ENCODE data around the gene LPA. TPM values are rescaled to one million over a fixed set of nuclear protein-coding genes. Genes with fewer than 3 reads are reported as not detected.

The LPA gene
- total and polyA plus RNA-seq, 4 donors, result 0.03 to 1.1 TPM; not detected in 2

DNA sequence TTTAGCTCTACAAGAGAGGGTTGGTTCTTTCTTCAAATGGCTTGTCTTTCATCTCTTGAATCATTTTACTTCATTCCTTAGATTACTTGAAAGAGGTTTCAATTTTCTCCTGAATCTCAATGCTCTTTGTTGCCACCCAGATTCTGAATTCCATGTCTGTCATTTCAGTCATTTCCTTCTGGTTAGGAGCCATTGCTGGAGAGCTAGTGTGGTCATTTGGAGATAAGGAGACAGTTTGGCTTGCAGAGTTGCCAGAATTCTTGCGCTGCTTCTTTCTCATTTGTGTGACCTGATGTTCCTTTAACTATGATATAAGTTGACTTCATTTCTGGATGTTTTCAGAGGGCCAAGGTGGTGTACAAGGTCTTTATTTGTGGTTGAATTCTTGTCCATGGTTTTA lies 158.1 kb downstream of the LPA start:
- TF ChIP-seq, protein P1, sequence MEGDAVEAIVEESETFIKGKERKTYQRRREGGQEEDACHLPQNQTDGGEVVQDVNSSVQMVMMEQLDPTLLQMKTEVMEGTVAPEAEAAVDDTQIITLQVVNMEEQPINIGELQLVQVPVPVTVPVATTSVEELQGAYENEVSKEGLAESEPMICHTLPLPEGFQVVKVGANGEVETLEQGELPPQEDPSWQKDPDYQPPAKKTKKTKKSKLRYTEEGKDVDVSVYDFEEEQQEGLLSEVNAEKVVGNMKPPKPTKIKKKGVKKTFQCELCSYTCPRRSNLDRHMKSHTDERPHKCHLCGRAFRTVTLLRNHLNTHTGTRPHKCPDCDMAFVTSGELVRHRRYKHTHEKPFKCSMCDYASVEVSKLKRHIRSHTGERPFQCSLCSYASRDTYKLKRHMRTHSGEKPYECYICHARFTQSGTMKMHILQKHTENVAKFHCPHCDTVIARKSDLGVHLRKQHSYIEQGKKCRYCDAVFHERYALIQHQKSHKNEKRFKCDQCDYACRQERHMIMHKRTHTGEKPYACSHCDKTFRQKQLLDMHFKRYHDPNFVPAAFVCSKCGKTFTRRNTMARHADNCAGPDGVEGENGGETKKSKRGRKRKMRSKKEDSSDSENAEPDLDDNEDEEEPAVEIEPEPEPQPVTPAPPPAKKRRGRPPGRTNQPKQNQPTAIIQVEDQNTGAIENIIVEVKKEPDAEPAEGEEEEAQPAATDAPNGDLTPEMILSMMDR (IDR thresholded peaks at IDR 0.05; ENCODE audit: control extremely low read depth, extremely low read depth), result no peak
- no peak for DNase-seq
- H3K27me3 ChIP-seq (ENCODE audit: control insufficient read depth in 3 of 3, insufficient read depth in 3 of 3, low read length in 2 of 3), result no peaks in the 10 kb centered on the region
- no peak overlapping the region for H3K9ac ChIP-seq (ENCODE audit: insufficient read depth in 1 of 2, low read length in 2 of 2)
- WGBS, 2 donors, result 88 to 89% methylated on average over 1 of the region's 1 CpG
- H3K4me3 ChIP-seq, result no peak overlapping the region
- H3K4me1 ChIP-seq (ENCODE audit: control insufficient read depth in 5 of 5, insufficient read depth in 5 of 5, low read length in 5 of 5), result no peaks in the 10 kb centered on the region
- H3K36me3 ChIP-seq (ENCODE audit: control insufficient read depth in 4 of 4, insufficient read depth in 4 of 4, low read length in 4 of 4), result no peaks in the 10 kb centered on the region
- no peak for ATAC-seq (ENCODE audit: insufficient read depth, low FRiP score)
- H3K27ac ChIP-seq (ENCODE audit: low read depth in 1 of 2, low read length in 1 of 2), result no peak overlapping the region
- peaks cover 0 to 7% (median 4%) of the 10 kb centered on the region in 4 donors for H3K9me3 ChIP-seq (ENCODE audit: control insufficient read depth in 4 of 4, insufficient read depth in 3 of 4, low read length in 3 of 4)

DNA sequence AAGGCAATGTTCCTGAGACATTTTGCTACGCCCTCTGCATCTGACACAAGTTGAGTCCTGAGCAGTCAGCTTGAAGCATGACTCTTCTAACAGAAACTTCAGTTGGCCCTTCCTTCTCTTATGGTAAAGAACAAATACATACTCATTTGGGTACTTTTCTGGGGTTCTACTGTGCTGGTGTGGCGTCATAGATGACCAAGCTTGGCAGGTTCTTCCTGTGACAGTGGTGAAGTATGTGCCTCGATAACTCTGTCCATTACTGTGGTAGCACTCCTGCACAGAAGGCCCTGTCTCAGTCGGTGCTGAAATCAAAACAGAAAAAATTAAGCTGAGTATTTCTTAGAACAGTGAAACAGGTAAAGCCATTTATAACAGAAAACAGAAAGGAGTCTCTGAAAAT lies 163.4 kb downstream of the LPA start:
- WGBS, 2 donors, result 85 to 93% methylated on average over 4 of the region's 4 CpGs

DNA sequence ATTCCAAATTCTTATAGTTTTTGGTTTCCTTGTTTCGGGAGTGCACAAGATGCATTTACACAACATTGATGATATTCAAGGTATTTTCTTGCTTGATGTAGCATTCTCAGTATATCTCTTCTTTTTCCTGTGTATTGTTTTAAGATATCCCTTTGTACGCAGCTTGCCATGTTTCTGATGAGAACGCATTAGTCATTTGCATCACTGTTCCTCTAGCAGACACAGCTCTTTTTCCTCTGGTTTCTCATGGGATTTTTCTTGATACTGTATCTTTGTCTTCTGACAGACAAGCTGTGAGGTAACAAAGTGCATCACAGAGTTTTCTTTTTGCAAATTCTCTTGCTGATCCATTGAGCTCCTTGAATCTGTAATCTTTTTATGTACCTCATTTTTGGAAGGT lies 169.5 kb downstream of the LPA start:
- Histone ChIP-seq H3K27me3 (ENCODE audit: control insufficient read depth in 3 of 3, insufficient read depth in 3 of 3, low read length in 2 of 3) (no peaks in the 10 kb centered on the region), H3K9me3 (ENCODE audit: control insufficient read depth in 4 of 4, insufficient read depth in 3 of 4, low read length in 3 of 4) (no peaks in the 10 kb centered on the region), H3K9ac (ENCODE audit: insufficient read depth in 1 of 2, low read length in 2 of 2) (no peak overlapping the region), H3K4me1 (ENCODE audit: control insufficient read depth in 5 of 5, insufficient read depth in 5 of 5, low read length in 5 of 5) (no peaks in the 10 kb centered on the region), H3K36me3 (ENCODE audit: control insufficient read depth in 4 of 4, insufficient read depth in 4 of 4, low read length in 4 of 4) (no peaks in the 10 kb centered on the region), H3K27ac (ENCODE audit: low read depth in 1 of 2, low read length in 1 of 2) (no peak overlapping the region), H3K4me3 (no peak overlapping the region)
- TF ChIP-seq, protein P1 (IDR thresholded peaks at IDR 0.05; ENCODE audit: control extremely low read depth, extremely low read depth), result no peak
- ATAC-seq (ENCODE audit: insufficient read depth, low FRiP score) (no peak), DNase-seq (no peak)
- WGBS, 2 donors, result 83 to 91% methylated on average over 3 of the region's 3 CpGs

More for the DNA sequence above, 163.4 kb downstream of the LPA start:
- Histone ChIP-seq H3K27ac (ENCODE audit: low read depth in 1 of 2, low read length in 1 of 2) (no peak overlapping the region), H3K4me1 (ENCODE audit: control insufficient read depth in 5 of 5, insufficient read depth in 5 of 5, low read length in 5 of 5) (no peaks in the 10 kb centered on the region), H3K9ac (ENCODE audit: insufficient read depth in 1 of 2, low read length in 2 of 2) (no peak overlapping the region), H3K9me3 (ENCODE audit: control insufficient read depth in 4 of 4, insufficient read depth in 3 of 4, low read length in 3 of 4) (peaks cover 0 to 7% (median 4%) of the 10 kb centered on the region in 4 donors), H3K27me3 (ENCODE audit: control insufficient read depth in 3 of 3, insufficient read depth in 3 of 3, low read length in 2 of 3) (no peaks in the 10 kb centered on the region), H3K4me3 (no peak overlapping the region), H3K36me3 (ENCODE audit: control insufficient read depth in 4 of 4, insufficient read depth in 4 of 4, low read length in 4 of 4) (no peaks in the 10 kb centered on the region)
- TF ChIP-seq, protein P1 (IDR thresholded peaks at IDR 0.05; ENCODE audit: control extremely low read depth, extremely low read depth), result no peak
- DNase-seq (no peak), ATAC-seq (ENCODE audit: insufficient read depth, low FRiP score) (no peak)

DNA sequence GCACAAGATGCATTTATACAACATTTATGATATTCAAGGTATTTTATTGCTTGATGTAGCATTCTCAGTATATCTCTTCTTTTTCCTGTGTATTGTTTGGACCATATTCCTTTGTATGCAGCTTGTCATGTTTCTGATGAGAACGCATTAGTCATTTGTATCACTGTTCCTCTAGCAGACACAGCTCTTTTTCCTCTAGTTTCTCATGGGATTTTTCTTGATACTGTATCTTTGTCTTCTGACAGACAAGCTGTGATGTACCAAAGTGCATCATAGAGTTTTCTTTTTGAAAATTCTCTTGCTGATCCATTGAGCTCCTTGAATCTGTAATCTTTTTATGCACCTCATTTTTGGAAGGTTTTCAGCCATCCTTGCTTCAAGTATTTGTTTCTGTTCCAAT lies 175.0 kb downstream of the LPA start:
- no peak for DNase-seq
- TF ChIP-seq, protein P1 (IDR thresholded peaks at IDR 0.05; ENCODE audit: control extremely low read depth, extremely low read depth), result no peak
- H3K9me3 ChIP-seq (ENCODE audit: control insufficient read depth in 4 of 4, insufficient read depth in 3 of 4, low read length in 3 of 4), result no peaks in the 10 kb centered on the region
- H3K4me3 ChIP-seq, result no peak overlapping the region
- WGBS, 2 donors, result 96% methylated on average over 1 of the region's 1 CpG
- no peaks in the 10 kb centered on the region for H3K4me1 ChIP-seq (ENCODE audit: control insufficient read depth in 5 of 5, insufficient read depth in 5 of 5, low read length in 5 of 5)
- H3K27me3 ChIP-seq (ENCODE audit: control insufficient read depth in 3 of 3, insufficient read depth in 3 of 3, low read length in 2 of 3), result no peaks in the 10 kb centered on the region
- H3K27ac ChIP-seq (ENCODE audit: low read depth in 1 of 2, low read length in 1 of 2), result no peak overlapping the region
- no peaks in the 10 kb centered on the region for H3K36me3 ChIP-seq (ENCODE audit: control insufficient read depth in 4 of 4, insufficient read depth in 4 of 4, low read length in 4 of 4)
- no peak for ATAC-seq (ENCODE audit: insufficient read depth, low FRiP score)
- no peak overlapping the region for H3K9ac ChIP-seq (ENCODE audit: insufficient read depth in 1 of 2, low read length in 2 of 2)

Data from lung (tissue), 12 donors.